ENCODE measurements around the gene WWOX.

GRCh38 chr16:78465730-78466129 is 366.3 kb downstream of the WWOX start:
- no peak for TF ChIP-seq CTCF (conservative IDR thresholded peaks at IDR 0.05; ENCODE audit: low read depth, low read length)
- TF ChIP-seq EZH2 (IDR thresholded peaks at IDR 0.05; ENCODE audit: borderline replicate concordance, low read depth, low read length, poor library complexity, severe bottlenecking), result no peak

Data from A673 (cell line).